ENCODE data around the gene CASP9.
"Not testable (repeated sequence)": the region's sequence is repeated elsewhere in the genome, so short reads cannot be mapped to it uniquely, and the experiment has no call there.

DNA sequence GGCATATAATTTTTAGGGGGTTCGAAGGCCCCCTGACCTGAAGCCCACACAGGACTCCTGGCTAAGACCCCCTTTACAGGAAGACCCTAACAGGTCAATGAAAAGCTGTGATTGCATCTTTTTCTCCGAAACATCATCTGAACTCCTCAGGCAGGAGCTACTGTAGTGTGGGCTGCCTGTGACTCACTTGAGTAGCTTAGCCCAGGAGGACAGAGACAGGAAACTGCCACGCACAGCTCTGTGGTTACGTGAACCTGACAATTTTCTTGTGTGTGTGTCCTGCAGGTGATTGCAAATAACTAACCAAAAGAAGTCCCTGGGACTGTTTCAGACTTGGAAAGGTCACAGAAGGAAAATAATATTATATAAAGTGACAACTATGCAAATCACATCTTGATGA, 33.0 kb downstream of the CASP9 start:
- TF ChIP-seq, protein P1, sequence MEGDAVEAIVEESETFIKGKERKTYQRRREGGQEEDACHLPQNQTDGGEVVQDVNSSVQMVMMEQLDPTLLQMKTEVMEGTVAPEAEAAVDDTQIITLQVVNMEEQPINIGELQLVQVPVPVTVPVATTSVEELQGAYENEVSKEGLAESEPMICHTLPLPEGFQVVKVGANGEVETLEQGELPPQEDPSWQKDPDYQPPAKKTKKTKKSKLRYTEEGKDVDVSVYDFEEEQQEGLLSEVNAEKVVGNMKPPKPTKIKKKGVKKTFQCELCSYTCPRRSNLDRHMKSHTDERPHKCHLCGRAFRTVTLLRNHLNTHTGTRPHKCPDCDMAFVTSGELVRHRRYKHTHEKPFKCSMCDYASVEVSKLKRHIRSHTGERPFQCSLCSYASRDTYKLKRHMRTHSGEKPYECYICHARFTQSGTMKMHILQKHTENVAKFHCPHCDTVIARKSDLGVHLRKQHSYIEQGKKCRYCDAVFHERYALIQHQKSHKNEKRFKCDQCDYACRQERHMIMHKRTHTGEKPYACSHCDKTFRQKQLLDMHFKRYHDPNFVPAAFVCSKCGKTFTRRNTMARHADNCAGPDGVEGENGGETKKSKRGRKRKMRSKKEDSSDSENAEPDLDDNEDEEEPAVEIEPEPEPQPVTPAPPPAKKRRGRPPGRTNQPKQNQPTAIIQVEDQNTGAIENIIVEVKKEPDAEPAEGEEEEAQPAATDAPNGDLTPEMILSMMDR (IDR thresholded peaks at IDR 0.05): not testable (repeated sequence)
- TF ChIP-seq CREM (CRISPR knock-in tag; IDR thresholded peaks at IDR 0.05); ZNF232 (CRISPR knock-in tag; IDR thresholded peaks at IDR 0.05); RELA (CRISPR knock-in tag; IDR thresholded peaks at IDR 0.05; ENCODE audit: borderline replicate concordance); ELF4 (CRISPR knock-in tag; IDR thresholded peaks at IDR 0.05; ENCODE audit: low read depth); TCF7 (CRISPR knock-in tag; IDR thresholded peaks at IDR 0.05; ENCODE audit: low read depth); NR3C1 (CRISPR knock-in tag; conservative IDR thresholded peaks at IDR 0.05; ENCODE audit: low read depth): not testable (repeated sequence)
- TF ChIP-seq, protein P2, sequence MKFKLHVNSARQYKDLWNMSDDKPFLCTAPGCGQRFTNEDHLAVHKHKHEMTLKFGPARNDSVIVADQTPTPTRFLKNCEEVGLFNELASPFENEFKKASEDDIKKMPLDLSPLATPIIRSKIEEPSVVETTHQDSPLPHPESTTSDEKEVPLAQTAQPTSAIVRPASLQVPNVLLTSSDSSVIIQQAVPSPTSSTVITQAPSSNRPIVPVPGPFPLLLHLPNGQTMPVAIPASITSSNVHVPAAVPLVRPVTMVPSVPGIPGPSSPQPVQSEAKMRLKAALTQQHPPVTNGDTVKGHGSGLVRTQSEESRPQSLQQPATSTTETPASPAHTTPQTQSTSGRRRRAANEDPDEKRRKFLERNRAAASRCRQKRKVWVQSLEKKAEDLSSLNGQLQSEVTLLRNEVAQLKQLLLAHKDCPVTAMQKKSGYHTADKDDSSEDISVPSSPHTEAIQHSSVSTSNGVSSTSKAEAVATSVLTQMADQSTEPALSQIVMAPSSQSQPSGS (CRISPR knock-in tag; IDR thresholded peaks at IDR 0.05; ENCODE audit: borderline replicate concordance, low read depth): not testable (repeated sequence)
- TF ChIP-seq, protein P3, sequence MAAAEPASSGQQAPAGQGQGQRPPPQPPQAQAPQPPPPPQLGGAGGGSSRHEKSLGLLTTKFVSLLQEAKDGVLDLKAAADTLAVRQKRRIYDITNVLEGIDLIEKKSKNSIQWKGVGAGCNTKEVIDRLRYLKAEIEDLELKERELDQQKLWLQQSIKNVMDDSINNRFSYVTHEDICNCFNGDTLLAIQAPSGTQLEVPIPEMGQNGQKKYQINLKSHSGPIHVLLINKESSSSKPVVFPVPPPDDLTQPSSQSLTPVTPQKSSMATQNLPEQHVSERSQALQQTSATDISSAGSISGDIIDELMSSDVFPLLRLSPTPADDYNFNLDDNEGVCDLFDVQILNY (CRISPR knock-in tag; IDR thresholded peaks at IDR 0.05): not testable (repeated sequence)
- TF ChIP-seq, protein P4, sequence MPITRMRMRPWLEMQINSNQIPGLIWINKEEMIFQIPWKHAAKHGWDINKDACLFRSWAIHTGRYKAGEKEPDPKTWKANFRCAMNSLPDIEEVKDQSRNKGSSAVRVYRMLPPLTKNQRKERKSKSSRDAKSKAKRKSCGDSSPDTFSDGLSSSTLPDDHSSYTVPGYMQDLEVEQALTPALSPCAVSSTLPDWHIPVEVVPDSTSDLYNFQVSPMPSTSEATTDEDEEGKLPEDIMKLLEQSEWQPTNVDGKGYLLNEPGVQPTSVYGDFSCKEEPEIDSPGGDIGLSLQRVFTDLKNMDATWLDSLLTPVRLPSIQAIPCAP (CRISPR knock-in tag; IDR thresholded peaks at IDR 0.05): not testable (repeated sequence)
- TF ChIP-seq, protein P5, sequence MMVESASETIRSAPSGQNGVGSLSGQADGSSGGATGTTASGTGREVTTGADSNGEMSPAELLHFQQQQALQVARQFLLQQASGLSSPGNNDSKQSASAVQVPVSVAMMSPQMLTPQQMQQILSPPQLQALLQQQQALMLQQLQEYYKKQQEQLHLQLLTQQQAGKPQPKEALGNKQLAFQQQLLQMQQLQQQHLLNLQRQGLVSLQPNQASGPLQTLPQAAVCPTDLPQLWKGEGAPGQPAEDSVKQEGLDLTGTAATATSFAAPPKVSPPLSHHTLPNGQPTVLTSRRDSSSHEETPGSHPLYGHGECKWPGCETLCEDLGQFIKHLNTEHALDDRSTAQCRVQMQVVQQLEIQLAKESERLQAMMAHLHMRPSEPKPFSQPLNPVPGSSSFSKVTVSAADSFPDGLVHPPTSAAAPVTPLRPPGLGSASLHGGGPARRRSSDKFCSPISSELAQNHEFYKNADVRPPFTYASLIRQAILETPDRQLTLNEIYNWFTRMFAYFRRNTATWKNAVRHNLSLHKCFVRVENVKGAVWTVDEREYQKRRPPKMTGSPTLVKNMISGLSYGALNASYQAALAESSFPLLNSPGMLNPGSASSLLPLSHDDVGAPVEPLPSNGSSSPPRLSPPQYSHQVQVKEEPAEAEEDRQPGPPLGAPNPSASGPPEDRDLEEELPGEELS (CRISPR knock-in tag; IDR thresholded peaks at IDR 0.05): not testable (repeated sequence)
